ENCODE data around the gene PLBD2.
A peak's percentile ranks its signal among the peaks of the same experiment; 100 is the strongest.

The PLBD2 gene

DNA sequence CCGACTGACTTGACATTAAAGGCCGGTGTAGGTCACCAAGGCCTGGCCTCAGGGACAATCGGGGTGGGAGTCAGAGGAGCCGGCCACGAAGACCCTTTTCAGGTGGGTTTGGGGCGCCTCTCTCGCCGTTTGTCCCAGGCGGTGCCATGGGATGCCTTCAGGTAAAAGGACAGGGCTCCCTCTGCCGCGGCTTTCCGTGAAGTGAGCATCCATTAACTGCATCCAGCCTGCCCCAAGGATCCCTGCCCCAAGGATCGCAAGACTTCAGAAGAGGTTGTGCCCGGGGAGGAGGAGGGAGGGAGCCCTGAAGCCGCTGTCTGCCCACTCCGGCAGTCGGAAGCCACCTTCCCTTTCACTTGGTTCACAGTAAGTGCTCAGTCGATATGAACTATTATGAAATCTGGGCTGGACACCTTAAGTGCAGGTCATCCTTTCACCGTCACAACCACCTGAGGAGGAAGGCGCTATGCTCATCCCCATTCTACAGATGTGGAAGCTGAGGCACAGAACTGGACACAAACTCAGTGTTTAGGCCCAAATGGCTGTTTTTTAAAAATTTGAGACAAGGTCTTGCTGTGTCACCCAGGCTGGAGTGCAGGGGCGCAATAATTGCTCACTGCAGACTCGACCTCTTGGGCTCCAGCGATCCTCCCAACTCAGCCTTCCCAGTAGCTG lies 44.3 kb downstream of the PLBD2 start:
- H3K4me3 ChIP-seq (ENCODE audit: control insufficient read depth, low read depth, low read length), result no peak overlapping the region
- DNase-seq (ENCODE audit: low read depth), result no peak
- TF ChIP-seq, protein P1, sequence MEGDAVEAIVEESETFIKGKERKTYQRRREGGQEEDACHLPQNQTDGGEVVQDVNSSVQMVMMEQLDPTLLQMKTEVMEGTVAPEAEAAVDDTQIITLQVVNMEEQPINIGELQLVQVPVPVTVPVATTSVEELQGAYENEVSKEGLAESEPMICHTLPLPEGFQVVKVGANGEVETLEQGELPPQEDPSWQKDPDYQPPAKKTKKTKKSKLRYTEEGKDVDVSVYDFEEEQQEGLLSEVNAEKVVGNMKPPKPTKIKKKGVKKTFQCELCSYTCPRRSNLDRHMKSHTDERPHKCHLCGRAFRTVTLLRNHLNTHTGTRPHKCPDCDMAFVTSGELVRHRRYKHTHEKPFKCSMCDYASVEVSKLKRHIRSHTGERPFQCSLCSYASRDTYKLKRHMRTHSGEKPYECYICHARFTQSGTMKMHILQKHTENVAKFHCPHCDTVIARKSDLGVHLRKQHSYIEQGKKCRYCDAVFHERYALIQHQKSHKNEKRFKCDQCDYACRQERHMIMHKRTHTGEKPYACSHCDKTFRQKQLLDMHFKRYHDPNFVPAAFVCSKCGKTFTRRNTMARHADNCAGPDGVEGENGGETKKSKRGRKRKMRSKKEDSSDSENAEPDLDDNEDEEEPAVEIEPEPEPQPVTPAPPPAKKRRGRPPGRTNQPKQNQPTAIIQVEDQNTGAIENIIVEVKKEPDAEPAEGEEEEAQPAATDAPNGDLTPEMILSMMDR (conservative IDR thresholded peaks at IDR 0.05; ENCODE audit: control insufficient read depth, insufficient read depth, low read depth, low read length), result no peak

DNA sequence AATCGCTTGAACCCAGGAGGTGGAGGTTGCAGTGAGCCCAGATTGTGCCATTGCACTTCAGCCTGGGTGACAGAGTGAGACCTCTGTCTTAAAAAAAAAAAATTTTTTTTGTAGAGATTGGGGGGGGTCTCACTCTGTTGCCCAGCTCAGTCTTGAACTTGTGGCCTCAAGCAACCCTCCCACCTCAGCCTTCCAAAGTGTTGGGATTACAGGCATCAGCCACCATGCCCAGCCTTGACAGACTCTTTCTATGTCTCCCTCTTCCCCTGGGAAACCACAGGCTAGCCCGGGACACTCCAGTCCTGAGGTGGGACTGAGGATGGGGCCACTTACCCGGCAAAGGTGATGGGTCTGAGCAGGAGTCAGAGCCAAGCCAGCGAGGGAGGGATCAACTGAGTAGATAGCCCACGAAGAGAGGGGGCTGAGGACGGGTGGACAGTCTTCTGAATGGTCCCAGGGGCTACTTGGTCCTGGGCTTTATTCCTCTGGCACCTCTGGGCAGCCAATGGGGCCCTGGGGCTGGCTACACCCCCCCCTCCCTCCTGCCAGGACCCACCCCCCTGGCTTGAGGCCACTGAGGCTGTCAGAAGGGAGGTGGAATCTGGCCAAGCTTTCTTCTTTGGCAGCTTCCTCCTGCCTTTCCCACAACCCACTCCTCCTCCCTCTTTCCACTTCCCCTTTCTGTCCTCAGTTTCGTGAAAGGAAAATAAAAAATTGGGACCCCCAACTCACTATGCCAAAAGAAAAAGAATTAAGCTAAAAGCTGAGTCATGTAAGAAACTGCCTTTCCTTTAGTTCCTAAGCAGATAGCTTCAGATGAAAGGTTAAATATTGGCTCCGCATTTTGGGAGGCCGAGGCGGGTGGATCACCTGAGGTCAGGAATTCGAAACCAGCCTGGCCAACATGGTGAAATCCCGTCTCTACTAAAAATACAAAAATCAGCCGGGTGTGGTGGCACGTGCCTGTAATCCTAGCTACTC lies 45.3 kb downstream of the PLBD2 start, which contains the start of gene SDS:
SDS (minus strand) TSS at position 453 of the 981 bp plus-strand sequence. CDS start 4,179 bp downstream, outside the sequence.
- no peak within 1 kb of the TSS for H3K4me3 ChIP-seq (ENCODE audit: control insufficient read depth, low read depth, low read length)
- TF ChIP-seq, protein P1 (conservative IDR thresholded peaks at IDR 0.05; ENCODE audit: control insufficient read depth, insufficient read depth, low read depth, low read length), result no peak
- peak; percentile 39 for DNase-seq (ENCODE audit: low read depth)

DNA sequence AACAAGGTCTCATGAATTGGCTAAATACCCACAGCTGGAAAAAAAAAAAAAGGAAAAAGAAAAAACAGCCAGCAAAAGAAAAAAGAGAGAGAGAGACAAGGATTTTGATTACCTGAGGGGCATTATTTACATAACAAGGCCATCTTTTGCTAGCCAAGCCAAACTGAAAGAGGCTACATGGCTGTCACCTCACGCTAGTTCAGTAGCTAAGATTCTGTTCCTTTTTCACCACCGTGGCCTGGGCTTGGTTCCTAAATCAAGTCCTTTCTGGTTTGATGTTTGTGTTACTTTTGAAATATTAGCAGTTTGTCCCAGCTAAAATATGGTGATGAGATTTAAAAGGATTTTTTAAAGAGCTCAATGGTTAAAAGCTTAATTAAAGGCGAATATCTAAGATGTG lies 47.3 kb downstream of the PLBD2 start:
- H3K4me3 ChIP-seq (ENCODE audit: control insufficient read depth, low read depth, low read length), result no peak overlapping the region
- no peak for DNase-seq (ENCODE audit: low read depth)
- TF ChIP-seq, protein P1 (conservative IDR thresholded peaks at IDR 0.05; ENCODE audit: control insufficient read depth, insufficient read depth, low read depth, low read length), result no peak

DNA sequence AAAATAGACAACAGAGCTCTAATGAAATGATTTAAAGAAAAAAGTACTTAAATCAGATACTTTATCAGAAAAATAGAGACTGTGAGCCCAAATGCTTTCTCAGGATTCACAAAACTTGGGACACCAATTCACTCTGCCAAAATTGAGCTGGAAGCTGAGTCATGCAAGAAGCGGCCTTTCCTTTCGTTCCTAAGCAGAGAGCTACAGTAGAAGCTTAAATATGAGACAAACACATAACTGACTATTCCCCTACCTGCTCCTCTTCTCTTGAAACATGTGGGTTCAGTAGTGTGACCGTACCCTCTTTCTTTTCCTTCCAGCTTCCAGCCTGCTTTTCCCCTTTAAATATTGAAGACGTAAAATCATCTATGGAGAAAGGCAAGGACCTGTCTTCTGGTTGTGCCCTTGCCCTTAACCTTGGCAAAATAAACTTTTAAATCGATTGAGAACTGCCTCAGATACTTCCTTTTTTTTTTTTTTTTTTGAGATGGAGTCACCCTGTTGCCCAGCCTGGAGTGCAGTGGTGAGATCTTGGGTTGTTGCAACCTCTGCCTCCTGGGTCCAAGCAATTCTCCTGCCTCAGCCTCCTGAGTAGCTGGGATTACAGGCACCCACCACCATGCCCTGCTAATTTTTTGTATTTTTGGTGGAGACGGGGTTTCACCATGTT lies 49.7 kb downstream of the PLBD2 start:
- TF ChIP-seq, protein P1 (conservative IDR thresholded peaks at IDR 0.05; ENCODE audit: control insufficient read depth, insufficient read depth, low read depth, low read length), result no peak
- H3K4me3 ChIP-seq (ENCODE audit: control insufficient read depth, low read depth, low read length), result no peak overlapping the region
- DNase-seq (ENCODE audit: low read depth), result peak; percentile 69

DNA sequence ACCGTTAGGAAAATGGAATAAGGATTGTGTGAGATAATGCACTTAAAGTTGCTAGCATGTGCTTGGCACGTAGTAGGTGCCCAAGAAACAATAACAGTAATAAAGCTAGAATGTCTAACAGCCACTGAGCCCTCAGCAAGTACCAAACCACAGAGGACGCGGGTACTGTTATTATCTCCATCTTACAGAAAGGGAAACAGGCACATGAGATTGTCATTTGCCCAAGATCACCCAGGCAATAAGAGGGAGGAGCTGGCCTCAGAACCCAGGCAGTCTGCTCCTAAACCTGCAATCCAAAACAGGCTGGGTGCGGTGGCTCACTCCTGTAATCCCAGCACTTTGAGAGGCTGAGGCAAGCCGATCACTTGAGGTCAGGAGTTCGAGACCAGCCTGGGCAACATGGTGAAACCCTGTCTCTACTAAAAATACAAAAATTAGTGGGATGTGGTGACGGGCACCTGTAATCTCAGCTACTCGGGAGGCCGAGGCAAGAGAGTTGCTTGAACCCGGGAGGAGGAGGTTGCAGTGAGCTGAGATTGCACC lies 50.4 kb downstream of the PLBD2 start:
- no peak for DNase-seq (ENCODE audit: low read depth)

More for the DNA sequence above, 50.4 kb downstream of the PLBD2 start:
- TF ChIP-seq, protein P1 (conservative IDR thresholded peaks at IDR 0.05; ENCODE audit: control insufficient read depth, insufficient read depth, low read depth, low read length), result no peak
- no peak overlapping the region for H3K4me3 ChIP-seq (ENCODE audit: control insufficient read depth, low read depth, low read length)

Data from fibroblast of mammary gland (primary cell).